DOHH2 (cell line): Measurements from ENCODE around the gene ZMIZ1.
"Not testable (repeated sequence)": the region's sequence is repeated elsewhere in the genome, so short reads cannot be mapped to it uniquely, and the experiment has no call there.

ENCODE experiments used
- H3F3A ChIP-seq: fragments of 200-600 bp; sonication (generic), shearing (Covaris generic); 2 replicates; pipeline ENCODE4 v1.6.0; 2016; ENCODE audit warnings: antibody characterized with exemption, mild to moderate bottlenecking; ENCODE audit not compliant: control insufficient read depth, insufficient read depth
- H3K27ac ChIP-seq: fragments of 200-600 bp; sonication (generic); 2 replicates; pipeline ENCODE4 v1.5.1; 2014; ENCODE audit warnings: low read depth, mild to moderate bottlenecking, low read length, moderate library complexity
- H3K27me3 ChIP-seq: fragments of 200-600 bp; sonication (generic); 2 replicates; pipeline ENCODE4 v1.6.1; 2014; ENCODE audit warnings: mild to moderate bottlenecking, low read length, mixed read lengths; ENCODE audit not compliant: control insufficient read depth
- H3K36me3 ChIP-seq: fragments of 200-600 bp; sonication (generic); 2 replicates; pipeline ENCODE4 v1.6.1; 2014; ENCODE audit warnings: mild to moderate bottlenecking, low read length, moderate library complexity, mixed read lengths; ENCODE audit not compliant: control insufficient read depth
- H3K4me1 ChIP-seq: fragments of 200-600 bp; sonication (generic); 2 replicates; pipeline ENCODE4 v1.6.1; 2014; ENCODE audit warnings: mild to moderate bottlenecking, low read length, mixed read lengths; ENCODE audit not compliant: control insufficient read depth
- H3K4me2 ChIP-seq: fragments of 200-600 bp; sonication (generic); 2 replicates; pipeline ENCODE4 v1.6.0; 2014; ENCODE audit warnings: mild to moderate bottlenecking, low read length, moderate library complexity
- H3K4me3 ChIP-seq: fragments of 200-600 bp; sonication (generic); 2 replicates; pipeline ENCODE4 v1.5.1; 2014; ENCODE audit warnings: mild to moderate bottlenecking, low read length, mixed read lengths
- H3K79me2 ChIP-seq: fragments of 200-600 bp; sonication (generic); 2 replicates; pipeline ENCODE4 v1.6.1; 2014; ENCODE audit warnings: mild to moderate bottlenecking, low read length, mixed read lengths; ENCODE audit not compliant: control insufficient read depth
- H3K9me2 ChIP-seq: fragments of 200-600 bp; sonication (generic); replicated peaks from 2 replicates; pipeline ENCODE4 v1.6.1; 2014; ENCODE audit warnings: mild to moderate bottlenecking, low read length, mixed read lengths; ENCODE audit not compliant: control insufficient read depth
- H3K9me3 ChIP-seq: fragments of 200-600 bp; sonication (generic); 2 replicates; pipeline ENCODE4 v1.6.1; 2014; ENCODE audit warnings: antibody characterized with exemption, low read length, mixed read lengths; ENCODE audit not compliant: control insufficient read depth, insufficient read depth
- H4K20me1 ChIP-seq: fragments of 200-600 bp; sonication (generic); 2 replicates; pipeline ENCODE4 v1.6.0; 2014; ENCODE audit warnings: low read depth, mild to moderate bottlenecking, antibody characterized with exemption, low read length, moderate library complexity; ENCODE audit not compliant: control insufficient read depth, insufficient read depth
- CTCF ChIP-seq: fragments of 200-600 bp; sonication (generic); IDR thresholded peaks from one replicate; pipeline ENCODE4 v1.5.1; 2014; ENCODE audit warnings: antibody characterized with exemption, mild to moderate bottlenecking, low read depth, low read length; ENCODE audit not compliant: poor library complexity, severe bottlenecking
- EZH2phosphoT487 ChIP-seq: fragments of 200-600 bp; sonication (generic); IDR thresholded peaks from 2 replicates; pipeline ENCODE4 v1.6.1; 2017; ENCODE audit warnings: borderline replicate concordance, mild to moderate bottlenecking, antibody characterized with exemption, low read length, moderate library complexity, mixed read lengths

The ZMIZ1 gene

DNA sequence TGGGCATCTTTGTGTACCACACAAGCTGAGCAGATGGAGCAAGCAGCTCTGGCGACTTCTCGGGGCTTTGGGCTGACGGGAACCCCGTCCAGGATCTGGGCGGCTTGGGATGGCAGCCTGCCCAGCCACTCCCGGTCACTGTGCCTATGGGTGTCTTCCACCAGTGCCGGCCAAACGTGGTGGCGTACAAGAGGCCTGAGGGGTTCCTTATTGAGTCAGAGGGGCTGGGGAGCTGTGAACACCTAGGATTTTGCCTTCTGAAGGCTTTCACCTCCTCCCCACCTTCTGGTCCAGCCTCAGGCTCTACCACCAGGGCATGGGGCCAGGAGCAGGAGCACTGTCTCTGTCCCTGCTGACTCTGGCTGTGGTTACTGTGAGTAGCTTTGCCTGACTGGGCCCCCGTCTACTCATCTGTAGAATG lies 206.7 kb downstream of the ZMIZ1 start:
- Histone ChIP-seq H3K9me2 (no peaks in the 10 kb centered on the region), H3F3A (no peaks in the 10 kb centered on the region), H3K4me3 (no peak overlapping the region), H3K36me3 (peaks cover 6% of the 10 kb centered on the region; the same call in 1 of the 2 replicates), H4K20me1 (peaks cover 3% of the 10 kb centered on the region), H3K4me1 (no peaks in the 10 kb centered on the region), H3K9me3 (no peaks in the 10 kb centered on the region), H3K4me2 (no peak overlapping the region), H3K27me3 (no peaks in the 10 kb centered on the region), H3K27ac (no peak overlapping the region), H3K79me2 (peaks cover 51% of the 10 kb centered on the region)
- TF ChIP-seq EZH2phosphoT487 (no peak), CTCF (no peak)

DNA sequence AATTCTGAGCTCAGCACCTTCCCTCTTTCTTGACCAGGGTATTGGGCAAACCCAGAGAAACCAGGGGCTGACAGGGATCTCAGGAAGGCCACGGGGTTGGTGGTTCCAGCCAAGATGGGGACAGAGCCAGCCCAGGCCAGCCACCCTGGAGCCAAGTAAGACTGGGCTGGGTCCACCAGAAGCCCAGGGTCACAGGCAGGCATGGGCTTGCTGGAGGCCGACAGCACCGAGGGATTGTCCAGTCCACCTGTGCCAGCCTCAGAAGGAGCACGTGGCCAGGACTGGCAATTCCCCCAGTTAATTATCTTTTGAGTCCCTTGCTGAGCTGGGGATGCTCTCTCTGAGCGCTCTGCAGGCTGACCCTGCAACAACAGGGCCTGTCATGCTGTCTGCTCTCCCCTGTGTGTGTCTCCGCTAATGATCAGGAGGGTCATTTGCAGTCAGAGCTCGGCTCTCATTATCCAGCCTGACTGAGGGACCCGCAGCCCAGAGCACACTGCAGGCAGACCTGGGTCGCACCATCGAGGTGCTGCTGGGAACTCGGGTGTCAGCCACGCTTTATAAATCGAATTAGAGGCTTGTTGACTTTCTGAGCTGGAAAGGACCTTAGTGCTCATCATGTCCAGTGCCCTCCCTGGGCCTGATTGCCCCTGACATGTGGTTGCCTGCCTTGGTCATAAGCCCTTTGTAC lies 209.0 kb downstream of the ZMIZ1 start:
- H3K9me2 ChIP-seq, result no peaks in the 10 kb centered on the region
- H4K20me1 ChIP-seq, result no peaks in the 10 kb centered on the region; the same call in 1 of the 2 replicates
- peaks cover 31% of the 10 kb centered on the region for H3K79me2 ChIP-seq
- H3K36me3 ChIP-seq, result peaks cover 6% of the 10 kb centered on the region; the same call in 1 of the 2 replicates
- no peak overlapping the region for H3K4me3 ChIP-seq
- no peaks in the 10 kb centered on the region for H3F3A ChIP-seq
- no peak overlapping the region for H3K27ac ChIP-seq
- H3K27me3 ChIP-seq, result no peaks in the 10 kb centered on the region
- TF ChIP-seq CTCF (no peak), EZH2phosphoT487 (no peak)
- H3K9me3 ChIP-seq, result no peaks in the 10 kb centered on the region
- no peak overlapping the region for H3K4me2 ChIP-seq
- peaks cover 10% of the 10 kb centered on the region for H3K4me1 ChIP-seq

DNA sequence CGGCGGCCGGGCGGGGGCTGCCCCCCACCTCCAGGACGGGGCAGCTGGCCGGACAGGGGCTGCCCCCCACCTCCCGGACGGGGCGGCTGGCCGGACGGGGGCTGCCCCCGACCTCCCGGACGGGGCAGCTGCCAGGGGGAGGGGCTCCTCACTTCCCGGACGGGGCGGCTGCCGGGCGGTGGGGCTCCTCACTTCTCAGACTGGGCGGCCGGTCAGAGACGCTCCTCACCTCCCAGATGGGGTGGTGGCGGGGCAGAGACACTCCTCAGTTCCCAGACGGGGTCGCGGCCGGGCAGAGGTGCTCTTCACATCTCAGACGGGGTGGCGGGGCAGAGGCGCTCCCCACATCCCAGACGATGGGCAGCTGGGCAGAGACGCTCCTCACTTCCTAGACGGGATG lies 210.3 kb downstream of the ZMIZ1 start:
- not testable (repeated sequence) for H3K27ac ChIP-seq, H3K36me3 ChIP-seq, H3K27me3 ChIP-seq, H3K4me2 ChIP-seq, H3K4me3 ChIP-seq, H3F3A ChIP-seq, H3K9me3 ChIP-seq, H3K9me2 ChIP-seq, H4K20me1 ChIP-seq
- Histone ChIP-seq H3K79me2 (peaks cover 19% of the 10 kb centered on the region), H3K4me1 (peaks cover 23% of the 10 kb centered on the region)

DNA sequence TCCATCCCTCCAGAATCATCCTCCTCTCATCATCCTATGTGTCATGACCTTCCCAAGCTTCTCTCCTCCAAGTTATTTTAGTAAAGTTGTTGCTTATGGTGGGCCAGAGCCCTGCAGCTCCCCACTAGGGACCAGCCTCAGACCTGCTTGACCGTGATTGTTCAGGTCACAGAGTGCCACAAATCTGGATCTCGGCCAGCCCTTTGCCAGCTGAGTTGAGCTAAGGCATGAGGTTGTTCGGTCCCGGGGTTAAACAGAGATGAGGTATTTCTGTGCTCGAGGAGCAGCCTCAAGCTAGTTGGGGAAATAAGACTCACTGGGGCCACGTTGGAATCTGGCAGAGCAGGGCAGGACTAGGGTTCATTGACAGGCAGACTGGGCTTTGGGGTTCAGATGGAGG lies 212.2 kb downstream of the ZMIZ1 start:
- Histone ChIP-seq H3K27me3 (no peaks in the 10 kb centered on the region), H3F3A (peaks cover 9% of the 10 kb centered on the region), H3K9me3 (no peaks in the 10 kb centered on the region), H3K4me1 (peaks cover 42% of the 10 kb centered on the region), H3K4me2 (no peak overlapping the region), H3K4me3 (no peak overlapping the region), H3K79me2 (peaks cover under 1% of the 10 kb centered on the region; the same call in 1 of the 2 replicates), H3K36me3 (peaks cover 13% of the 10 kb centered on the region), H3K27ac (no peak overlapping the region), H4K20me1 (no peaks in the 10 kb centered on the region), H3K9me2 (no peaks in the 10 kb centered on the region)
- TF ChIP-seq CTCF (no peak), EZH2phosphoT487 (no peak)
